NCI-H446 (cell line): ENCODE results near the gene PODN.

Source experiments
- DNase-seq, 2 experiments: peaks; one replicate each; lab custom pipeline; 2025; lab: John Stamatoyannopoulos, UW

PODN gene

GRCh38 chr1:53050310-53050709, 11.7 kb upstream of the PODN start:
- DNase-seq: no peak

- no peak for DNase-seq
Measured at GRCh38 chr1:53051676-53052075, 10.3 kb upstream of the PODN start.

GRCh38 chr1:53057127-53057526, 4.9 kb upstream of the PODN start:
- peak; percentile 79 to 91 for DNase-seq

GRCh38 chr1:53060579-53060978, 1.4 kb upstream of the PODN start:
- no peak for DNase-seq

GRCh38 chr1:53061123-53061858, 722 bp upstream of the PODN start:
- DNase-seq: no peak

- DNase-seq: no peak
Measured at GRCh38 chr1:53062708-53063591, 937 bp downstream of the PODN start.

GRCh38 chr1:53063744-53064515, 1.9 kb downstream of the PODN start:
- no peak for DNase-seq

GRCh38 chr1:53065391-53065790, 3.4 kb downstream of the PODN start:
- no peak for DNase-seq

- no peak for DNase-seq
Measured at GRCh38 chr1:53066488-53066887, 4.5 kb downstream of the PODN start.

- no peak for DNase-seq
Measured at GRCh38 chr1:53066891-53067738, 5.1 kb downstream of the PODN start.

- DNase-seq: no peak
Measured at GRCh38 chr1:53067886-53068285, 5.9 kb downstream of the PODN start.

GRCh38 chr1:53068314-53069099, 6.5 kb downstream of the PODN start:
- DNase-seq: no peak

GRCh38 chr1:53069265-53069662, 7.3 kb downstream of the PODN start:
- no peak for DNase-seq

GRCh38 chr1:53069663-53070327, 7.8 kb downstream of the PODN start:
- DNase-seq: no peak

GRCh38 chr1:53070621-53071020, 8.6 kb downstream of the PODN start:
- no peak for DNase-seq

GRCh38 chr1:53071167-53071865, 9.3 kb downstream of the PODN start:
- no peak for DNase-seq

GRCh38 chr1:53071915-53072314, 9.9 kb downstream of the PODN start:
- no peak for DNase-seq

- DNase-seq: no peak
Measured at GRCh38 chr1:53073287-53073686, 11.3 kb downstream of the PODN start.

- peak in 1 of 2 experiments; percentile 64 for DNase-seq
Measured at GRCh38 chr1:53073868-53074311, 11.9 kb downstream of the PODN start.
